ENCODE results near the gene HIC1. TPM values are rescaled to one million over a fixed set of nuclear protein-coding genes. Genes with fewer than 3 reads are reported as not detected.

Gene HIC1
- total and polyA plus RNA-seq, 9 of the 15 experiments (the other 6 are each of a cell fraction or from before 2014, with no cell fraction given) = 0.01 to 2.5 (median 0.18) TPM

DNA sequence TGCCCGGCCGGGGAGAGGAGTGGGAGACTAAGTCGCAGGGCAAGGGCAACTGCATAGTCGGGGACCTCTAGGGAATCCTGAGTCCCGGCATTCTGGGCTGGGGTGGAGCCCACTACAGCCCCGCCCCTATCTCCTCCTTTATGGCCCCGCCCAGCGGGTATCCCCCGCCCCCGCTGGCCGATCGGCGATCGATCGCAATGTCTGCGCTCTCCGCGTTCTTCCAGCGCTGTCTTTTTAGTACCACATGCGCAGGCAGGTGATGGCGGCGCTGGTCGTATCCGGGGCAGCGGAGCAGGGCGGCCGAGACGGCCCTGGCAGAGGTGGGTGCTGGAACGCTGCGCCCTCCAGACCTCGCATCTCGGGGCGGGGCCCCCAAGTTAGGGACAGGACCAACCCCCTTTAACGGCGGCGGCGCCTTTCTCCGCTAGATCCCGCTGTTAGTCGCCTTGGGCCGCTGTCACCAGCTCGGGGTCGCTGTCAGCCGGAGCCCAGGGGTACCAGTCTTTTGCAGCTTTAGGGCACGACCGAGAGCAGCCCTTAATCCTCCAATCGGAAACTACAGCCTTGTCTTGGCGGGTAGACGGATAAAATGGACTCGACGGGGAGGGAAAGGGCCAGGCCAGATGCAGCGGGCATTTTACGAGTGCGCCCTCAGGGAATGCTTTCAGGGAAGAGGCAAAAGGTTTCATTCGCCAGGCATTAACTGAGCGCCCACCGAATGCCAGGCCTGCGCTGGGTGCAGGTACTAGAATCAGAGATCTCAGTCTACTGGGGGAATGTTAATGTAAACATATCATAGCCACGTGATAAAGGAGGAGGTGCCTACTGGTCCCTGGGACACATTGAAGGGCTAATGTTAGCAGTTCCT is 24.8 kb upstream of the HIC1 start, which contains the start of gene DPH1 (continued):
- TF ChIP-seq, protein P1, sequence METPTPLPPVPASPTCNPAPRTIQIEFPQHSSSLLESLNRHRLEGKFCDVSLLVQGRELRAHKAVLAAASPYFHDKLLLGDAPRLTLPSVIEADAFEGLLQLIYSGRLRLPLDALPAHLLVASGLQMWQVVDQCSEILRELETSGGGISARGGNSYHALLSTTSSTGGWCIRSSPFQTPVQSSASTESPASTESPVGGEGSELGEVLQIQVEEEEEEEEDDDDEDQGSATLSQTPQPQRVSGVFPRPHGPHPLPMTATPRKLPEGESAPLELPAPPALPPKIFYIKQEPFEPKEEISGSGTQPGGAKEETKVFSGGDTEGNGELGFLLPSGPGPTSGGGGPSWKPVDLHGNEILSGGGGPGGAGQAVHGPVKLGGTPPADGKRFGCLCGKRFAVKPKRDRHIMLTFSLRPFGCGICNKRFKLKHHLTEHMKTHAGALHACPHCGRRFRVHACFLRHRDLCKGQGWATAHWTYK (CRISPR knock-in tag; IDR thresholded peaks at IDR 0.05) = peak; percentile 80; the same call in 1 of the 2 replicates
- TF ChIP-seq CHCHD3 (CRISPR knock-in tag; IDR thresholded peaks at IDR 0.05) = no peak
- no peak for TF ChIP-seq RHOXF2B (CRISPR knock-in tag; conservative IDR thresholded peaks at IDR 0.05)
- no peak for TF ChIP-seq ZNF696 (CRISPR knock-in tag; conservative IDR thresholded peaks at IDR 0.05)
- TF ChIP-seq, protein P2, sequence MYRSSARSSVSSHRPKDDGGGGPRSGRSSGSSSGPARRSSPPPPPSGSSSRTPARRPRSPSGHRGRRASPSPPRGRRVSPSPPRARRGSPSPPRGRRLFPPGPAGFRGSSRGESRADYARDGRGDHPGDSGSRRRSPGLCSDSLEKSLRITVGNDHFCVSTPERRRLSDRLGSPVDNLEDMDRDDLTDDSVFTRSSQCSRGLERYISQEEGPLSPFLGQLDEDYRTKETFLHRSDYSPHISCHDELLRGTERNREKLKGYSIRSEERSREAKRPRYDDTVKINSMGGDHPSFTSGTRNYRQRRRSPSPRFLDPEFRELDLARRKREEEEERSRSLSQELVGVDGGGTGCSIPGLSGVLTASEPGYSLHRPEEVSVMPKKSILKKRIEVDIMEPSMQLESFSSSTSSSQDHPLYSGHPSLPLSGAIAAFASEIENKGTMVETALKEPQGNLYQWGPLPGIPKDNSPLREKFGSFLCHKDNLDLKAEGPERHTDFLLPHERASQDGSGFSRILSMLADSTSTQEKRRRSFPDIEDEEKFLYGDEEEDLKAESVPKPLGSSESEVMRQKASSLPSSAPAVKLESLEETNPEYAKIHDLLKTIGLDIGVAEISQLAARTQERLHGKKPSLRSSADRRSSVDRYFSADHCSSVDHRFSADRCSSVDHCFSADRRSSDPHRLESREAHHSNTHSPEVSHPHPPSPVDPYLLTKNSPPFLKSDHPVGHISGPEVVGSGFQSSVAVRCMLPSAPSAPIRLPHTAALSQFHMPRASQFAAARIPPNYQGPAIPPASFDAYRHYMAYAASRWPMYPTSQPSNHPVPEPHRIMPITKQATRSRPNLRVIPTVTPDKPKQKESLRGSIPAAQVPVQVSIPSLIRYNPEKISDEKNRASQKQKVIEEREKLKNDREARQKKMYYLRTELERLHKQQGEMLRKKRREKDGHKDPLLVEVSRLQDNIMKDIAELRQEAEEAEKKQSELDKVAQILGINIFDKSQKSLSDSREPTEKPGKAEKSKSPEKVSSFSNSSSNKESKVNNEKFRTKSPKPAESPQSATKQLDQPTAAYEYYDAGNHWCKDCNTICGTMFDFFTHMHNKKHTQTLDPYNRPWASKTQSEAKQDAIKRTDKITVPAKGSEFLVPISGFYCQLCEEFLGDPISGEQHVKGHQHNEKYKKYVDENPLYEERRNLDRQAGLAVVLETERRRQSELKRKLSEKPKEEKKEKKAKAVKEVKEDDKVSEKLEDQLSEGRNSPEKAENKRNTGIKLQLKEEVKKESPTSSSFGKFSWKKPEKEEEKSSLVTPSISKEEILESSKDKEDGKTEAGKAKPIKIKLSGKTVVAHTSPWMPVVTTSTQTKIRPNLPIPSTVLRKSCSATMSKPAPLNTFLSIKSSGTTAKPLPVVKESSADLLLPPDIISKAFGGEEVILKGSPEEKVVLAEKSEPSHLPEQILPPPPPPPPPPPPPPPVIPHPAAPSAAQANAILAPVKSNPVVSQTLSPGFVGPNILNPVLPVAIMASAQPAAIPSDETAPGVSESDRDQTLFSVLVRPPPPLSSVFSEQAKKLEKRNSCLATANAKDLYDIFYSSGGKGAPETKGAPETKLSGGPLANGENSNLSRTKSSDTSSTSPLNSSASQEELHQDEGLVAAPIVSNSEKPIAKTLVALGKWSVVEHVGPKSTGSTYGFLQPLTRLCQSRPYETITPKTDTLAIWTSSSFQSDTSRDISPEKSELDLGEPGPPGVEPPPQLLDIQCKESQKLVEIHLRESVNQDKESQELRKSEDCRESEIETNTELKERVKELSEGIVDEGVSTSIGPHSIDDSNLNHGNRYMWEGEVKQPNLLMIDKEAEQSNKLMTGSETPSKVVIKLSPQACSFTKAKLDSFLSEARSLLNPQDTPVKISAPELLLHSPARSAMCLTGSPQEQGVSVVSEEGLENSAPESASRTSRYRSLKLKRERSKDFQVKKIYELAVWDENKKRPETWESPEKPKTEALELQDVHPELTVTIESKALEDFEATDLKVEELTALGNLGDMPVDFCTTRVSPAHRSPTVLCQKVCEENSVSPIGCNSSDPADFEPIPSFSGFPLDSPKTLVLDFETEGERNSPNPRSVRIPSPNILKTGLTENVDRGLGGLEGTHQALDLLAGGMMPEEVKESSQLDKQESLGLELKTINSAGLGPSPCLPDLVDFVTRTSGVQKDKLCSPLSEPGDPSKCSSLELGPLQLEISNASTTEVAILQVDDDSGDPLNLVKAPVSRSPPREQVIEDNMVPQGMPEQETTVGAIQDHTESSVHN (IDR thresholded peaks at IDR 0.05; ENCODE audit: borderline replicate concordance in 1 of 2, low read depth in 1 of 2) = no peak
- no peak for TF ChIP-seq BMI1 (IDR thresholded peaks at IDR 0.05; ENCODE audit: low read length)
- TF ChIP-seq ZNF589 (CRISPR knock-in tag; IDR thresholded peaks at IDR 0.05; ENCODE audit: low read depth) = no peak
- TF ChIP-seq ZBTB1 (CRISPR knock-in tag; IDR thresholded peaks at IDR 0.05; ENCODE audit: borderline replicate concordance, low read depth) = no peak
- TF ChIP-seq EP300 (IDR thresholded peaks at IDR 0.05; ENCODE audit: low read length) = no peak
- TF ChIP-seq, protein P3, sequence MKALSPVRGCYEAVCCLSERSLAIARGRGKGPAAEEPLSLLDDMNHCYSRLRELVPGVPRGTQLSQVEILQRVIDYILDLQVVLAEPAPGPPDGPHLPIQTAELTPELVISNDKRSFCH (CRISPR knock-in tag; IDR thresholded peaks at IDR 0.05) = no peak
- TF ChIP-seq, protein P3 (tag; IDR thresholded peaks at IDR 0.05) = no peak
- no peak for TF ChIP-seq KLF16 (IDR thresholded peaks at IDR 0.05)
- no peak for TF ChIP-seq CBX5 (IDR thresholded peaks at IDR 0.05; ENCODE audit: borderline replicate concordance, low read depth)
- no peak for TF ChIP-seq ARNT (IDR thresholded peaks at IDR 0.05)
- TF ChIP-seq CBX1 (IDR thresholded peaks at IDR 0.05; ENCODE audit: low read depth) = no peak
- TF ChIP-seq TGIF2 (CRISPR knock-in tag; IDR thresholded peaks at IDR 0.05) = no peak
- TF ChIP-seq ZNF586 (CRISPR knock-in tag; conservative IDR thresholded peaks at IDR 0.05) = no peak
- peak; percentile 100 for TF ChIP-seq ZBTB17 (CRISPR knock-in tag; IDR thresholded peaks at IDR 0.05)
- TF ChIP-seq NONO (IDR thresholded peaks at IDR 0.05; ENCODE audit: low read depth in 2 of 2, low read length in 1 of 2) = no peak

All from K562 (cell line).